Karpas-422 (cell line): ENCODE measurements around the gene NDUFAF7. TPM values are rescaled to one million over a fixed set of nuclear protein-coding genes. Genes with fewer than 3 reads are reported as not detected.

Source experiments
- DNase-seq: peaks from one replicate; pipeline ENCODE4 v3.0.0-alpha.2; 2015
- H2AFZ ChIP-seq: fragments of 200-600 bp; sonication (generic); 2 replicates; pipeline ENCODE4 v1.6.1; 2014; ENCODE audit warnings: antibody characterized with exemption, low read length, mixed read lengths
- H3K27ac ChIP-seq: fragments of 200-600 bp; sonication (generic); 2 replicates; pipeline ENCODE4 v1.5.1; 2014; ENCODE audit warnings: mild to moderate bottlenecking, low read length, moderate library complexity
- H3K27me3 ChIP-seq: fragments of 200-600 bp; sonication (generic); 2 replicates; pipeline ENCODE4 v1.6.1; 2014; ENCODE audit warnings: low read length, mixed read lengths
- H3K36me3 ChIP-seq: fragments of 200-600 bp; sonication (generic); 2 replicates; pipeline ENCODE4 v1.6.1; 2014; ENCODE audit warnings: low read length, mixed read lengths; ENCODE audit not compliant: insufficient read depth
- H3K4me1 ChIP-seq: fragments of 200-600 bp; sonication (generic); 2 replicates; pipeline ENCODE4 v1.6.1; 2014; ENCODE audit warnings: mild to moderate bottlenecking, low read length, mixed read lengths
- H3K4me2 ChIP-seq: fragments of 200-600 bp; sonication (generic); 2 replicates; pipeline ENCODE4 v1.6.1; 2014; ENCODE audit warnings: low read length, low read depth, mild to moderate bottlenecking; ENCODE audit not compliant: poor library complexity, severe bottlenecking
- H3K4me3 ChIP-seq: fragments of 200-600 bp; sonication (generic); 2 replicates; pipeline ENCODE4 v1.5.1; 2014; ENCODE audit warnings: mild to moderate bottlenecking, antibody characterized with exemption, low read length, mixed read lengths
- H3K79me2 ChIP-seq: fragments of 200-600 bp; sonication (generic); 2 replicates; pipeline ENCODE4 v1.6.1; 2014; ENCODE audit warnings: mild to moderate bottlenecking, low read length, mixed read lengths
- H3K9ac ChIP-seq: fragments of 200-600 bp; sonication (generic); 2 replicates; pipeline ENCODE4 v1.6.0; 2014; ENCODE audit warnings: low read length
- H3K9me2 ChIP-seq: fragments of 200-600 bp; sonication (generic), shearing (Covaris generic); replicated peaks from 2 replicates; pipeline ENCODE4 v1.6.0; 2014; ENCODE audit warnings: mild to moderate bottlenecking, low read length, moderate library complexity; ENCODE audit not compliant: insufficient read depth
- H3K9me3 ChIP-seq: fragments of 300-700, 200-600 bp; sonication (generic); 2 replicates; pipeline ENCODE4 v1.6.1; 2014; ENCODE audit warnings: low read length, mixed read lengths
- H4K20me1 ChIP-seq: fragments of 200-600 bp; sonication (generic); 2 replicates; pipeline ENCODE4 v1.6.1; 2014; ENCODE audit warnings: mild to moderate bottlenecking, antibody characterized with exemption, low read length, low read depth; ENCODE audit not compliant: insufficient read depth
- total RNA-seq: library from RNA; depleted of rRNA; stranded (reverse); fragments of >200 nt; shearing (Covaris generic); gene quantifications from 2 replicates; pipeline ENCODE4 v1.2.3, GENCODE V29; 2014; ENCODE audit warnings: low replicate concordance

NDUFAF7 gene
- total RNA-seq, 1 experiment from 2014 or later = 42.2 TPM

- no peaks in the 10 kb centered on the region for H3K9me2 ChIP-seq
- H3K27ac ChIP-seq = no peak overlapping the region
- DNase-seq = no peak
- no peaks in the 10 kb centered on the region for H3K9me3 ChIP-seq
- H3K4me3 ChIP-seq = no peak overlapping the region
- H3K9ac ChIP-seq = no peak overlapping the region
- H3K4me1 ChIP-seq = no peaks in the 10 kb centered on the region
- no peak overlapping the region for H3K4me2 ChIP-seq
- H3K79me2 ChIP-seq = 0 out of 2 replicates have a peak, but pooled peaks cover 2% of the 10 kb centered on the region
- H2AFZ ChIP-seq = no peak overlapping the region
- H3K36me3 ChIP-seq = peaks cover 73% of the 10 kb centered on the region
- no peaks in the 10 kb centered on the region for H3K27me3 ChIP-seq
- no peaks in the 10 kb centered on the region for H4K20me1 ChIP-seq
These were observed 14.7 kb downstream of the NDUFAF7 start for GRCh38 chr2:37246205-37246604.

- Histone ChIP-seq H3K9ac (no peak overlapping the region), H3K79me2 (peaks cover 8% of the 10 kb centered on the region; the same call in 1 of the 2 replicates), H3K9me2 (no peaks in the 10 kb centered on the region), H3K9me3 (no peaks in the 10 kb centered on the region), H3K4me1 (no peaks in the 10 kb centered on the region), H4K20me1 (no peaks in the 10 kb centered on the region), H3K4me2 (no peak overlapping the region), H3K27me3 (no peaks in the 10 kb centered on the region), H3K4me3 (no peak overlapping the region), H2AFZ (no peak overlapping the region), H3K27ac (no peak overlapping the region), H3K36me3 (peaks cover 59% of the 10 kb centered on the region; the same call in 1 of the 2 replicates)
- DNase-seq = no peak
These were observed 19.6 kb downstream of the NDUFAF7 start for GRCh38 chr2:37250869-37251740.

- H3K4me2 ChIP-seq = peak overlapping the region; percentile 15
- peaks cover 13% of the 10 kb centered on the region; the same call in 1 of the 2 replicates for H3K36me3 ChIP-seq
- no peaks in the 10 kb centered on the region for H3K9me2 ChIP-seq
- H3K4me3 ChIP-seq = no peak overlapping the region
- peaks cover 22% of the 10 kb centered on the region for H3K4me1 ChIP-seq
- H3K27me3 ChIP-seq = no peaks in the 10 kb centered on the region
- H3K9me3 ChIP-seq = no peaks in the 10 kb centered on the region
- H2AFZ ChIP-seq = no peak overlapping the region
- no peaks in the 10 kb centered on the region for H4K20me1 ChIP-seq
- no peak for DNase-seq
- peak overlapping the region; percentile 16; the same call in 1 of the 2 replicates for H3K27ac ChIP-seq
- no peaks in the 10 kb centered on the region for H3K79me2 ChIP-seq
- H3K9ac ChIP-seq = no peak overlapping the region
These were observed 31.1 kb downstream of the NDUFAF7 start for GRCh38 chr2:37262522-37262921.

- Histone ChIP-seq H3K4me2 (no peak overlapping the region), H2AFZ (no peak overlapping the region), H4K20me1 (no peaks in the 10 kb centered on the region), H3K9me3 (no peaks in the 10 kb centered on the region), H3K9me2 (no peaks in the 10 kb centered on the region), H3K36me3 (0 out of 2 replicates have a peak, but pooled peaks cover 12% of the 10 kb centered on the region), H3K4me1 (peaks cover 22% of the 10 kb centered on the region), H3K79me2 (no peaks in the 10 kb centered on the region), H3K27me3 (no peaks in the 10 kb centered on the region), H3K27ac (no peak overlapping the region), H3K9ac (no peak overlapping the region), H3K4me3 (no peak overlapping the region)
- DNase-seq = no peak
These were observed 32.4 kb downstream of the NDUFAF7 start for GRCh38 chr2:37263839-37264238.

GRCh38 chr2:37267685-37268084 is 36.2 kb downstream of the NDUFAF7 start:
- Histone ChIP-seq H3K27ac (no peak overlapping the region), H3K4me3 (no peak overlapping the region), H3K79me2 (no peaks in the 10 kb centered on the region), H3K9me3 (no peaks in the 10 kb centered on the region), H3K9me2 (no peaks in the 10 kb centered on the region), H3K4me2 (no peak overlapping the region), H3K9ac (no peak overlapping the region), H2AFZ (no peak overlapping the region), H3K27me3 (no peaks in the 10 kb centered on the region), H4K20me1 (no peaks in the 10 kb centered on the region), H3K36me3 (0 out of 2 replicates have a peak, but pooled peaks cover 6% of the 10 kb centered on the region), H3K4me1 (peaks cover 8% of the 10 kb centered on the region)
- no peak for DNase-seq

GRCh38 chr2:37268111-37268510 is 36.7 kb downstream of the NDUFAF7 start:
- DNase-seq = no peak

GRCh38 chr2:37271376-37272067 is 40.1 kb downstream of the NDUFAF7 start:
- no peaks in the 10 kb centered on the region for H3K4me1 ChIP-seq
- no peak overlapping the region for H3K9ac ChIP-seq
- H4K20me1 ChIP-seq = no peaks in the 10 kb centered on the region
- H3K9me3 ChIP-seq = no peaks in the 10 kb centered on the region
- no peak overlapping the region for H2AFZ ChIP-seq
- H3K27ac ChIP-seq = no peak overlapping the region
- no peaks in the 10 kb centered on the region for H3K27me3 ChIP-seq
- H3K79me2 ChIP-seq = no peaks in the 10 kb centered on the region
- H3K36me3 ChIP-seq = no peaks in the 10 kb centered on the region
- H3K4me3 ChIP-seq = no peak overlapping the region
- H3K9me2 ChIP-seq = no peaks in the 10 kb centered on the region
- no peak for DNase-seq
- no peak overlapping the region for H3K4me2 ChIP-seq

More at GRCh38 chr2:37268111-37268510, 36.7 kb downstream of the NDUFAF7 start:
- Histone ChIP-seq H3K27ac (no peak overlapping the region), H3K4me2 (no peak overlapping the region), H3K4me3 (no peak overlapping the region), H3K4me1 (peaks cover 3% of the 10 kb centered on the region; the same call in 1 of the 2 replicates), H2AFZ (no peak overlapping the region), H4K20me1 (no peaks in the 10 kb centered on the region), H3K79me2 (no peaks in the 10 kb centered on the region), H3K9ac (no peak overlapping the region), H3K36me3 (0 out of 2 replicates have a peak, but pooled peaks cover 6% of the 10 kb centered on the region), H3K9me2 (no peaks in the 10 kb centered on the region), H3K27me3 (no peaks in the 10 kb centered on the region), H3K9me3 (no peaks in the 10 kb centered on the region)

- no peak overlapping the region for H2AFZ ChIP-seq
- no peaks in the 10 kb centered on the region for H3K4me1 ChIP-seq
- H3K9me3 ChIP-seq = no peaks in the 10 kb centered on the region
- H3K27me3 ChIP-seq = no peaks in the 10 kb centered on the region
- no peak for DNase-seq
- no peaks in the 10 kb centered on the region for H4K20me1 ChIP-seq
- no peaks in the 10 kb centered on the region for H3K79me2 ChIP-seq
- no peak overlapping the region for H3K9ac ChIP-seq
- no peaks in the 10 kb centered on the region for H3K36me3 ChIP-seq
- no peak overlapping the region for H3K4me2 ChIP-seq
- H3K4me3 ChIP-seq = no peak overlapping the region
- no peaks in the 10 kb centered on the region for H3K9me2 ChIP-seq
- H3K27ac ChIP-seq = no peak overlapping the region
These were observed 43.0 kb downstream of the NDUFAF7 start for GRCh38 chr2:37274359-37274965.
